NCI-H2196 (cell line): ENCODE data around the gene C12orf75.

ENCODE experiments used
- DNase-seq: peaks from one replicate; lab custom pipeline; 2025; ENCODE audit not compliant: unreplicated experiment; lab: John Stamatoyannopoulos, UW

C12orf75 gene

GRCh38 chr12:105409801-105410471, 79.4 kb downstream of the C12orf75 start:
- DNase-seq: peak; percentile 78

GRCh38 chr12:105413911-105414487, 83.5 kb downstream of the C12orf75 start:
- DNase-seq: no peak

DNA sequence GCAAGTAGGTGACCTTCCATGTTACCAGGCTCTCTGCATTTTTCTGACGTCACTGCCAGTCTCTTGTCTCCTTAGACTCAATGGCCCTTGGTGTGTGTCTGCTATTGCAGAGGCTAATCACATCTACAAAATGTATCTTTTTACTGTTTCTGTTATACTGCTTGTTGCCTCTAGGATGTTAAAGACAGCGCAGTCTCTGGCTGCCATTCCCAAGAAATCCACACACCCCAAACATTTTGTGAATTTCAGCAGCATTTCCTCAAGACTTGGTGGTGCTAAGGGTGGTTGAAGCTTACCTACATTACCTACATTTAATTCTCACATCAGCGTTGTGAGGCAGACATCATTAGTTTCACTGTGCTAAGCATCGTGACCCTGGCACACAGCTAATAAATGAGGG, 87.2 kb downstream of the C12orf75 start:
- DNase-seq: no peak

DNA sequence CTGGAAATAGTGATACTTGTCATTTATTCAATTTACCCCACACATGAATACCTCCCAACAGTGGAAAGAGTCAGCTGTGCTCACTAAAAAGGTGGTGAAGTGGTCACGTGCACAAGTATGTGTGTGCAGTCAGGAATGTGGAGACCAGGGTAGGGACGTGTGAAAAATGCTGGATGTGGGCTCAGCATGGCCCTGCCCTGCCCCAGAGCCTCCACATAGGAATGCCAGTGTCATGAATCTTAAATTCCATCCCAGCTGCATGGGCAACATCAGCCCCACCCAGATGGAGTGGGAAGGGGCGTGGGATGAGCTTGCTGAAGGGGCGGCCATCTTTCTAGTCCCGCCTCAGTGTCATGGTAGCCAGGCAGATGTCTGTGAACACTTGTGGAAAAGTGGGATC, 87.7 kb downstream of the C12orf75 start:
- no peak for DNase-seq

GRCh38 chr12:105418821-105419291, 88.4 kb downstream of the C12orf75 start:
- DNase-seq: no peak

GRCh38 chr12:105419606-105420005, 89.1 kb downstream of the C12orf75 start:
- no peak for DNase-seq

DNA sequence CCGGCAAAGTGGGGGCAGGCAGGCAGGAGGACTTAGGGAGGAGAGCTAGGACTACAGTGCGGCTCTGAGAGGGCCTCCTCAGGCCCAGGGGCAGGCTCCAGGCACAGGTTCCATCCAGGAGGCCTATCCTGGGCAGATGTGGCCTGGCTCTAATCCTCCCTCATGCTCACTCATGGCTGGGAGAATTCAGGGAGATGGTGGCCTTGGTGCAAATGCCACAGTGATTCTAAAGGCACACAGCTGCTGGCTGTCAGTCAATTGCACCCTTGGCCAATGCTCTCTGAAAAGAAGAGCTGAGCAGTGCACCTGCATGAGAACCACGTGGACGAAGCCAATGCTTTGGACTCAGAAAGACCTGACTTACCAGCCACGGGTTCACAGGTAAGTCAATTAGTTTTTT, 89.6 kb downstream of the C12orf75 start:
- no peak for DNase-seq

GRCh38 chr12:105420659-105421240, 90.3 kb downstream of the C12orf75 start:
- peak; percentile 72 for DNase-seq
